ENCODE data around the gene KSR1. TPM values are rescaled to one million over a fixed set of nuclear protein-coding genes. Genes with fewer than 3 reads are reported as not detected.

The KSR1 gene
- total RNA-seq, 1 donor from 2014 or later: 13.6 TPM

DNA sequence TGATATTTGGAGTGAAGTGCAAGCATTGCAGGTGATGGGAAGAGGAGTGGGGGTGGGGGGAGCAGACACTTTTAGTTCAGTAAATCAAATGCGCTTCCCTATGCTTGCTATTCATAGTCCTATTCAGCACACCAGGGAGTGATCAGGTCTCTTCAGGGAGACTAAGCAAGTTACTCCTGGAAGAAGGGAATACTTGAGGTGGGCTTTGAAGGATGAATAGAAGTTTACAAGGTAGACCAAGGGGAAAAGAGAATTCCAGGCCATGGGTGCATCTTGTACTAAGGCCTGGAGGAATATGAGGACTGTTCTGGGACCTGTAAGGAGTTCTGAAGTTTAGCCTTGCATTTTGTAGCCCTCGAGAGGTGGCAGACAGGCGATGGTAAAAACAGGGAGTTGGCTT lies 134.6 kb downstream of the KSR1 start:
- intact Hi-C loops (cut with DNase I): no loop called here
- no peak for DNase-seq (ENCODE audit: low spot score)

GRCh38 chr17:27591986-27592385 lies 135.7 kb downstream of the KSR1 start:
- intact Hi-C loops (cut with DNase I): no loop called here
- no peak for DNase-seq (ENCODE audit: low spot score)

GRCh38 chr17:27593232-27593856 lies 137.1 kb downstream of the KSR1 start:
- intact Hi-C loops (cut with DNase I): no loop called here
- DNase-seq (ENCODE audit: low spot score): no peak

GRCh38 chr17:27593857-27594255 lies 137.6 kb downstream of the KSR1 start:
- no peak for DNase-seq (ENCODE audit: low spot score)
- intact Hi-C loops (cut with DNase I): no loop called here

GRCh38 chr17:27595208-27595607 lies 139.0 kb downstream of the KSR1 start:
- intact Hi-C loops (cut with DNase I): no loop called here

GRCh38 chr17:27596096-27596495 lies 139.8 kb downstream of the KSR1 start:
- DNase-seq (ENCODE audit: low spot score): no peak
- intact Hi-C loops (cut with DNase I): no loop called here

More at GRCh38 chr17:27595208-27595607, 139.0 kb downstream of the KSR1 start:
- DNase-seq (ENCODE audit: low spot score): no peak

- intact Hi-C loops (cut with DNase I): no loop called here
- no peak for DNase-seq (ENCODE audit: low spot score)
These were observed 140.4 kb downstream of the KSR1 start for GRCh38 chr17:27596566-27597187.

DNA sequence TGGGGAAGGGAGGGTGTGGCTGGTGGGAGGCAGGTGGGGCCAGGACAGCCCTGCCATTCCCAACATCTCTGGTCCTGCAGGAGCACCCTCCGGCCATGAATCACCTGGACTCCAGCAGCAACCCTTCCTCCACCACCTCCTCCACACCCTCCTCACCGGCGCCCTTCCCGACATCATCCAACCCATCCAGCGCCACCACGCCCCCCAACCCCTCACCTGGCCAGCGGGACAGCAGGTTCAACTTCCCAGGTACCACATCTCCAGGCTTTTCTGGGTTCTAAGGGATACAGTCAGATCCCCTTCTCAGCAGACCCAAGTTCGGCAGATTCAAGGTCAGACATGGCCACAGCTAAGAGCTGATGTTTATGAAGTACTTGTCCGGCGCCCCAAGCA lies 140.9 kb downstream of the KSR1 start:
- intact Hi-C loops (cut with DNase I): no loop called here
- DNase-seq (ENCODE audit: low spot score): no peak

DNA sequence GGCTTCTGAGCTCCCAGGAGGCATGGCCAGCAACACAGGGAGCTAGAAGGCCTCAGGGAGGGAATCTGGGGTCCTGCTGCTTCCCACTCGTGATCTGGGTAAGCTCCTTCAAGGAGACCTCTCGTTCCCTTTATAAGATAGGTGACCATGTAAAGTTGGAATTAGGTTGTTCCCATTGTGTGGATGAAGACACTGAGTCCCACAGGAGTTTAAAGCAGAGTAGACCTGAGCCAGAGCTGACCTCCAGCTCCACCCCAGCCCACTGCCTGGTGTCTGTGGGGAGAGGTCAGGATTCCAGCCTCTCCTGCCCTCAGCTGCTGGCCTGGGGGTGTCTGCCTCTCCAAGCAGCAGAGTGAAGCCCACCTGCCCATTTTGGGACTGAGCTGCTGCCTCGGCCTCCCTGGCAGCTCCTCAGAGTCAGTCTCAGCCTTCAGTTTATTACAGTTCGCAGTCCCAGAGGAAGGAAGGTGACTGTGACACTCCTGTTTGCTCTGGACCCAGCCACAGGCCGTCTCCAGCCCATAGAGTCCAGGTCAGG lies 141.6 kb downstream of the KSR1 start:
- intact Hi-C loops (cut with DNase I): no loop called here
- no peak for DNase-seq (ENCODE audit: low spot score)

- no peak for DNase-seq (ENCODE audit: low spot score)
- intact Hi-C loops (cut with DNase I): no loop called here
These were observed 142.2 kb downstream of the KSR1 start for GRCh38 chr17:27598337-27599050.

- intact Hi-C loops (cut with DNase I): loop anchor here (1.0 to 5.0 kb wide), 3 partner anchors 143 to 246 kb away; no protein-coding TSS in a partner anchor
These were observed 144.2 kb downstream of the KSR1 start for GRCh38 chr17:27600471-27600870.

DNA sequence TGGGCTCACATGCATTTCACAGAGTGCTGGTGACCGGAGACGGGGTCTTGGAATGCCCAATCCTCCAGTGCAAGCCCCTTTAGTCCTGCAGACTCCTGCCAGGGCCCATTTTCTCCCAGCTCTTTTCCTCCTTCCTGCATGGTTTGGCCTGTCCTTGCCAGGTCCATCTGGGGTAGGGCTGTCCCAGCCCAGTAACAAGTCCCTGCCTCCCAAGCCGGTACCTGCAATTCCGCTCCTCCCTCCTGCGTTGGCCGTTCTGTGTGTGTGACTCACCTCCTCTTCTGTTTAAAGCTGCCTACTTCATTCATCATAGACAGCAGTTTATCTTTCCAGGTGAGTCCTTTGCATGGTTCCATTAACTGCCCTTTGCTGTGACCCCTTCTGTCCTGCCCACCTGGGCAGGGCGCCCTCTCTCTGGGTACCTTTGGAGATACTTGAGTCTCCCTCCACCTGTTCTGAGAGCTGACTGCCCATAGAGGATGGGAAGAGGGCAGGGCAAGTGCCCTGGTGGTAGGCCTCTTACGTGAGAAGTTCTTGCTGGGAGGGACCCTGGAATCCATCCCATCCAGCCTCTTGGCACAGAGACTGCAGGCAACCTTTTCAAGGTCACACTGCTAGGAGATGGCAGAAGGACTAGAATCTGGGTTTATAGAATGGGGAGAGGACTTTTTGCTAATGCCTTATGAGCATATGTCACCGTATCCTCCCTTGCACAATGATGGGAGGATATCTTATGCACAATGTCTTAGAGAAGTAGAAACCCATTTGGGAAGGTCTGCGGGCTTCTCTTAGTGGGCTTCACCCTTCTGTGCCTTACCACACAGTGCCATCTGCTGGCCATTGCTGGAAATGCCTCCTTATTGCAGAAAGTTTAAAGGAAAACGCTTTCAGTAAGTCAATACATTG lies 145.1 kb downstream of the KSR1 start:
- DNase-seq (ENCODE audit: low spot score): peak; percentile 85
- intact Hi-C loops (cut with DNase I): loop anchor here (1.0 to 5.0 kb wide), 3 partner anchors 156 to 364 kb away; no protein-coding TSS in a partner anchor

More at GRCh38 chr17:27600471-27600870, 144.2 kb downstream of the KSR1 start:
- DNase-seq (ENCODE audit: low spot score): no peak

DNA sequence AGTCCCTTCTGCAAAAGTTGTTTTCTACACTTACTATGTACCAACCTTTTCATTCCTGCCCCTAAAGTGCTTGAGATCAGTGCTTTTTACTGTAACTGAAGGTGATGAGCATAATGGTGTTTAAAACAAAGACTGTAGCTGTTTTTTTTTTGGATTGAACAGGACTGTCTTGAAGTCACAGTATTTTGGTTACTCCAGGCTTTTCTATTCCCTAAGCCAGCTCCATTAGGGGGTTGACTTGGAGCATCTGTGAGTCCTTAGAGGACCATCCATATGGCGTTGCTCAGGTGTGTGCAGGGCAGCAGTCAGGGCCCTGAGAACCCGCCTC lies 145.7 kb downstream of the KSR1 start:
- no peak for DNase-seq (ENCODE audit: low spot score)
- intact Hi-C loops (cut with DNase I): loop anchor here (1.0 to 5.0 kb wide), 3 partner anchors 155 to 365 kb away; no protein-coding TSS in a partner anchor

GRCh38 chr17:27602721-27603420 lies 146.6 kb downstream of the KSR1 start:
- intact Hi-C loops (cut with DNase I): loop anchor here (5.0 kb wide), 1 partner anchor 154 kb away; no protein-coding TSS in a partner anchor
- peak; percentile 90 for DNase-seq (ENCODE audit: low spot score)

GRCh38 chr17:27603421-27603770 lies 147.1 kb downstream of the KSR1 start:
- intact Hi-C loops (cut with DNase I): loop anchor here (5.0 kb wide), 1 partner anchor 154 kb away; no protein-coding TSS in a partner anchor
- DNase-seq (ENCODE audit: low spot score): no peak

- intact Hi-C loops (cut with DNase I): loop anchor here (5.0 kb wide), 1 partner anchor 153 kb away; no protein-coding TSS in a partner anchor
- no peak for DNase-seq (ENCODE audit: low spot score)
These were observed 147.9 kb downstream of the KSR1 start for GRCh38 chr17:27603880-27604794.

DNA sequence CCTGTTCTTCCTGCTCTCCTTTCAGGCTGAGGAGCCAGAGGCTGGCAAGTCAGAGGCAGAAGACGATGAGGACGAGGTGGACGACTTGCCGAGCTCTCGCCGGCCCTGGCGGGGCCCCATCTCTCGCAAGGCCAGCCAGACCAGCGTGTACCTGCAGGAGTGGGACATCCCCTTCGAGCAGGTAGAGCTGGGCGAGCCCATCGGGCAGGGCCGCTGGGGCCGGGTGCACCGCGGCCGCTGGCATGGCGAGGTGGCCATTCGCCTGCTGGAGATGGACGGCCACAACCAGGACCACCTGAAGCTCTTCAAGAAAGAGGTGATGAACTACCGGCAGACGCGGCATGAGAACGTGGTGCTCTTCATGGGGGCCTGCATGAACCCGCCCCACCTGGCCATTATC lies 149.2 kb downstream of the KSR1 start:
- no peak for DNase-seq (ENCODE audit: low spot score)

More for the DNA sequence above, 149.2 kb downstream of the KSR1 start:
- intact Hi-C loops (cut with DNase I): no loop called here

All from cardiac septum (tissue), 1 donor.